GM23248 (cell line): ENCODE results near the gene GRIK3. TPM values are rescaled to one million over a fixed set of nuclear protein-coding genes. Genes with fewer than 3 reads are reported as not detected.
A peak's percentile ranks its signal among the peaks of the same experiment; 100 is the strongest.

Experiments
- DNase-seq: peaks from one replicate; pipeline ENCODE4 v3.0.0-alpha.2; 2015
- H2AFZ ChIP-seq: fragments of 200-600 bp; sonication (generic); 2 replicates; pipeline ENCODE4 v1.6.1; 2016; ENCODE audit warnings: antibody characterized with exemption
- H3F3A ChIP-seq: fragments of 200-600 bp; sonication (generic); 2 replicates; pipeline ENCODE4 v1.6.1; 2016; ENCODE audit warnings: mild to moderate bottlenecking, antibody characterized with exemption, mixed run types; ENCODE audit not compliant: insufficient read depth
- H3K27ac ChIP-seq: fragments of 200-600 bp; sonication (generic); 2 replicates; pipeline ENCODE4 v1.5.1; 2016; ENCODE audit warnings: mild to moderate bottlenecking
- H3K27me3 ChIP-seq: fragments of 200-600 bp; sonication (generic); replicated peaks from 2 replicates; pipeline ENCODE4 v1.6.1; 2016; ENCODE audit warnings: mild to moderate bottlenecking; ENCODE audit not compliant: insufficient read depth
- H3K36me3 ChIP-seq: fragments of 200-600 bp; sonication (generic); 2 replicates; pipeline ENCODE4 v1.6.1; 2016; ENCODE audit warnings: low read depth, mild to moderate bottlenecking
- H3K4me1 ChIP-seq: fragments of 200-600 bp; sonication (generic); 2 replicates; pipeline ENCODE4 v1.6.1; 2016; ENCODE audit warnings: mild to moderate bottlenecking; ENCODE audit not compliant: insufficient read depth
- H3K4me2 ChIP-seq: fragments of 200-600 bp; sonication (generic); one replicate; pipeline ENCODE4 v1.6.1; 2016; ENCODE audit warnings: mild to moderate bottlenecking; ENCODE audit not compliant: unreplicated experiment
- H3K4me3 ChIP-seq: fragments of 200-600 bp; sonication (generic); 2 replicates; pipeline ENCODE4 v1.5.1; 2016; ENCODE audit warnings: mild to moderate bottlenecking
- H3K79me2 ChIP-seq: fragments of 200-600 bp; sonication (generic); 2 replicates; pipeline ENCODE4 v1.6.1; 2016; ENCODE audit warnings: mild to moderate bottlenecking; ENCODE audit not compliant: insufficient read depth
- H3K9ac ChIP-seq: fragments of 200-600 bp; sonication (generic); 2 replicates; pipeline ENCODE4 v1.6.1; 2016; ENCODE audit warnings: mild to moderate bottlenecking
- H3K9me2 ChIP-seq: fragments of 200-600 bp; sonication (generic); 2 replicates; pipeline ENCODE4 v1.6.1; 2016; ENCODE audit warnings: mixed run types, mild to moderate bottlenecking, moderate library complexity; ENCODE audit not compliant: insufficient read depth
- H3K9me3 ChIP-seq: fragments of 200-600 bp; sonication (generic); one replicate; pipeline ENCODE4 v1.6.1; 2017; ENCODE audit warnings: low read depth
- H4K20me1 ChIP-seq: fragments of 200-600 bp; sonication (generic); 2 replicates; pipeline ENCODE4 v1.6.0; 2016; ENCODE audit not compliant: insufficient read depth
- EZH2 ChIP-seq: fragments of 200-600 bp; sonication (generic); IDR thresholded peaks from 2 replicates; pipeline ENCODE4 v1.6.1; 2018; ENCODE audit warnings: antibody characterized with exemption, mild to moderate bottlenecking; ENCODE audit not compliant: insufficient read depth, poor library complexity, severe bottlenecking
- EZH2phosphoT487 ChIP-seq: fragments of 200-600 bp; sonication (generic); IDR thresholded peaks from 2 replicates; pipeline ENCODE4 v1.6.1; 2018; ENCODE audit warnings: antibody characterized with exemption, moderate library complexity, mild to moderate bottlenecking, low read depth; ENCODE audit not compliant: insufficient read depth
- WGBS, 2 experiments: methylation state at CpG; one replicate each; pipeline ENCODE4 v1.1.6; 2015 to 2017; ENCODE audit warnings: low lambda C conversion rate in 2 of 2, low coverage in 1 of 2; ENCODE audit errors: missing lambda C conversion rate in 2 of 2; 5-methylcytosine and 5-hydroxymethylcytosine counted together
- in situ Hi-C: fragments of 300-500 bp; cut with MboI; formaldehyde crosslinking; loops from 2 replicates; pipeline ENCODE4 v1.15.0; 2020
- polyA plus RNA-seq: library from polyadenylated mRNA; unstranded; fragments of >200 nt; fragmentation: Nextera tagmentation; extraction: Ambion mirVana; gene quantifications from 2 replicates; pipeline ENCODE4 v1.2.1, GENCODE V29; 2016
- total RNA-seq: library from RNA; depleted of rRNA; stranded (reverse); fragments of >200 nt; shearing (Covaris generic); gene quantifications from 2 replicates; pipeline ENCODE4 v1.2.3, GENCODE V29; 2014

GRIK3 gene
- total and polyA plus RNA-seq, 2 experiments from 2014 or later, result not detected

DNA sequence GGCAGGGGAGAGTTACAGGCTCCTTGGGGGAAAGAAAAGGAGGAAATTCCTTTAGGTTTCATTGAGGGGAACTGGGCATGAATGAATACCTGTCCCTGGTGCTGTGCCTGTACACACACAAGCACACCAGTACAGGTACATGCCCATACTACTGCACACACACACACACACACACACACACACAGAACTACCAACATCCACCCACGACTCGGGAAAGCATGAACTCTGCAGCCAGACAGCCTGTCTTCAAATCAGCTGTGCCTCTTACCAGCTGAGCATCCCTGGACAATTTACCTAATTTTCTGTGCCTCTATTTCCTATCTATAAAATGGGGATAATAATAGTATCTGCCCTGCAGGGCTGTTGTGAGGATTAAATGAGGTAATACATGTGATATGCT is 7.2 kb upstream of the GRIK3 start:
- WGBS, 2 experiments, result 21 to 28% methylated on average over 2 of the region's 2 CpGs
- DNase-seq, result no peak

DNA sequence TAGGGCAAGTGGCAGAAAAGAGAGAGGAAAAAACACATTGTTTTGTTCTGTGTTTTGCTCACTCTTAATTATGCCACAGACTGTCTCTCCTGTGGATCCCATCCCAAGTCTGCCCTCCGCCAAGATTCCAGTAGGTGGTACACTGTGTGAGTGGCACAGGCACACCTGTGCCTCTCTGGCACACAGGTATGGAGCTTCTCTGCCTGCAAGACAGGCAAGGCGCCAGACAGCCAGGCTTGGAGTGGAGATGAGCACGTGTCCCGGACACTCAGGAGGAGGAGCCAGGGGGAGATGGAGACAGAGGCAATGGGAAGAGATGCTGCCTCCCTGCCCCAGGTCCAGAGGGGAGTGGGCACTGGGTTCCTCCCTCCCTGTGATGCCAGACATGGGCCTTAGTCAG is 6.5 kb upstream of the GRIK3 start:
- Histone ChIP-seq H3K36me3 (no peaks in the 10 kb centered on the region), H3K4me2 (no peak overlapping the region), H3K27me3 (peaks cover 9% of the 10 kb centered on the region), H3K9me2 (no peaks in the 10 kb centered on the region), H3K4me3 (no peak overlapping the region), H3K79me2 (no peaks in the 10 kb centered on the region), H3K27ac (no peak overlapping the region), H3K4me1 (no peaks in the 10 kb centered on the region), H3F3A (no peaks in the 10 kb centered on the region), H3K9me3 (no peaks in the 10 kb centered on the region), H3K9ac (no peak overlapping the region), H4K20me1 (no peaks in the 10 kb centered on the region), H2AFZ (no peak overlapping the region)
- in situ Hi-C loops, result no loop called here
- no peak for DNase-seq
- WGBS, 2 experiments, result 40 to 43% methylated on average over 4 of the region's 4 CpGs
- TF ChIP-seq EZH2, result no peak
- no peak for TF ChIP-seq EZH2phosphoT487

More for the DNA sequence above, 7.2 kb upstream of the GRIK3 start:
- Histone ChIP-seq H3K9me3 (no peaks in the 10 kb centered on the region), H3K27me3 (peaks cover 3% of the 10 kb centered on the region), H3K9ac (no peak overlapping the region), H3F3A (no peaks in the 10 kb centered on the region), H3K4me3 (no peak overlapping the region), H4K20me1 (no peaks in the 10 kb centered on the region), H3K36me3 (no peaks in the 10 kb centered on the region), H3K79me2 (no peaks in the 10 kb centered on the region), H3K27ac (no peak overlapping the region), H2AFZ (no peak overlapping the region), H3K9me2 (no peaks in the 10 kb centered on the region), H3K4me1 (no peaks in the 10 kb centered on the region), H3K4me2 (no peak overlapping the region)
- TF ChIP-seq EZH2, result no peak
- no peak for TF ChIP-seq EZH2phosphoT487
- in situ Hi-C loops, result no loop called here

DNA sequence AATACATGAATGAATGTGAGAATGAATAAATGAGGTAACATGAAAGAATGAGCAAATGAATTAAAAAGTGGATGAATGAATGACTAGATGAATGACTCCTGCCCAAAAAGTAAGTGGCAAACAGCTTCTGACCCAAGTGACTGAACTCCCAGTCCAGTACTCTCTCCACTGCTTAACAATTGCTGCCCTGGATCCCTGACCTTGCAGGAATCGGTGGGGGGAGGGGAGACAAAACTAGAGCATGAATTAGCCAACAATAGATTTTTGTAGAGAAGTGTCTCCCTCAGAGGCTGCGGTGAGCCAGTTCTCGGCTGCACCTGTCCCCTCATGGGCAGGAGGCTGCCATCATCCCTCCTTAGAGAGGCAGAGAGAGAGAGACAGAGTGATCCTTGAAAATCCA is 5.9 kb upstream of the GRIK3 start:
- 0 to 3% methylated on average over 3 of the region's 3 CpGs for WGBS, 2 experiments
- H3K9ac ChIP-seq, result no peak overlapping the region
- no peaks in the 10 kb centered on the region for H3K9me3 ChIP-seq
- H3K27ac ChIP-seq, result no peak overlapping the region
- no peaks in the 10 kb centered on the region for H3F3A ChIP-seq
- TF ChIP-seq EZH2, result no peak
- TF ChIP-seq EZH2phosphoT487, result no peak
- in situ Hi-C loops, result no loop called here
- H4K20me1 ChIP-seq, result no peaks in the 10 kb centered on the region
- H3K9me2 ChIP-seq, result no peaks in the 10 kb centered on the region
- no peak overlapping the region for H3K4me3 ChIP-seq
- H3K36me3 ChIP-seq, result no peaks in the 10 kb centered on the region
- H3K79me2 ChIP-seq, result no peaks in the 10 kb centered on the region
- no peak for DNase-seq
- peaks cover 14% of the 10 kb centered on the region for H3K27me3 ChIP-seq
- no peak overlapping the region for H2AFZ ChIP-seq
- no peak overlapping the region for H3K4me2 ChIP-seq
- H3K4me1 ChIP-seq, result no peaks in the 10 kb centered on the region

DNA sequence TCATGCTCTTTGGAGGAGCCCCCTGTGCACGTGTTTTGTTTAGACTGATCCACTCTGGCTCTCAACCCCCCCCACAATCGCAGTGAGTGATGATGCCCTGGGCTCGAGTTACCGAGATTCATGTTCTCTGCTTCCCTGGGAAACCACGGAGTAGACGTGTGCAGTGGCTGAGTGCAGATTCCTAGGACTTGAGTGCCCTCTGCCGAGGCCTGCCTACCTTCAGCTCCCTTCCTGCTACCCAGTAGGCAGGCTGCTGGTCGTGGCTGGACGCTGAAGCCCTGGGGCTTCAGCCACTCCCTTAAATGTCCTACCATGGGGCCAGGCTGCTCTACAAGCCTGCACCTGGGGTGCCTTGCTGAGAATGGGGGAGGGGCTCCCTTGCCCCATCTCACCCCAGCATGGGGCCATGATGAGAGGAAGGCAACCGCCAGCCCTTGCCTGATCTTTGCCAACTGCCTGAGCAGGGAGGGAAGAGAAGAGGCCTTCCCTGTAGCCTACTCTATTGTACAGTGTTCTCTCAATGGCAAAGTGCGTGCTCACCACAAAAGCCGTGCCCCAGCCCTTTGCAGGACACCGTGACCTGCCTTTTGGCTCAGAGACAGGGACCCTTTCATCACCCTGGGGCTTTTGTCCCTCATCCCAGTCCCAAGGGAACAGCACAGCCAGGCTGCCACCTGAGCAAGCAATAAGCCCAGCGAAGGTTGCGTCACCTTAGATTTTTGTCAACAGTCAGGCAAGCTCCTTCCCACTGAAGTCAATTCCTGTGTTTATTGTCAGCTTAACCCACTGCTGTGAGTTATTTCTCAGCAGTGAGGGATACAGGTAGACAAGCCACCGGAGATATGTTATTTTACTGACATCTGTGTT is 4.1 kb upstream of the GRIK3 start:
- H3K36me3 ChIP-seq, result no peaks in the 10 kb centered on the region
- H3K79me2 ChIP-seq, result no peaks in the 10 kb centered on the region
- no peak overlapping the region for H3K9ac ChIP-seq
- no peaks in the 10 kb centered on the region for H3K9me2 ChIP-seq
- in situ Hi-C loops, result no loop called here
- no peaks in the 10 kb centered on the region for H4K20me1 ChIP-seq
- no peak overlapping the region for H3K4me3 ChIP-seq
- no peak overlapping the region for H2AFZ ChIP-seq
- H3K9me3 ChIP-seq, result no peaks in the 10 kb centered on the region
- DNase-seq, result peak; percentile 18
- H3K27ac ChIP-seq, result no peak overlapping the region
- no peaks in the 10 kb centered on the region for H3K4me1 ChIP-seq
- TF ChIP-seq EZH2, result no peak
- no peak for TF ChIP-seq EZH2phosphoT487
- H3K27me3 ChIP-seq, result peaks cover 20% of the 10 kb centered on the region
- H3K4me2 ChIP-seq, result no peak overlapping the region
- no peaks in the 10 kb centered on the region for H3F3A ChIP-seq
- WGBS, 2 experiments, result 11 to 17% methylated on average over 15 to 16 of the region's 16 CpGs
